Activated CD8-positive, alpha-beta memory T cell treated with anti-CD3 and anti-CD28 coated beads, Interleukin-2, amount 50 U/mL, for 48 hours (primary cell): ENCODE measurements around the gene CGREF1.
"Not testable (repeated sequence)": the region's sequence is repeated elsewhere in the genome, so short reads cannot be mapped to it uniquely, and the experiment has no call there.

Source experiments
- DNase-seq: peaks from one replicate; pipeline ENCODE4 v3.0.0-alpha.2; 2020

CGREF1 gene

DNA sequence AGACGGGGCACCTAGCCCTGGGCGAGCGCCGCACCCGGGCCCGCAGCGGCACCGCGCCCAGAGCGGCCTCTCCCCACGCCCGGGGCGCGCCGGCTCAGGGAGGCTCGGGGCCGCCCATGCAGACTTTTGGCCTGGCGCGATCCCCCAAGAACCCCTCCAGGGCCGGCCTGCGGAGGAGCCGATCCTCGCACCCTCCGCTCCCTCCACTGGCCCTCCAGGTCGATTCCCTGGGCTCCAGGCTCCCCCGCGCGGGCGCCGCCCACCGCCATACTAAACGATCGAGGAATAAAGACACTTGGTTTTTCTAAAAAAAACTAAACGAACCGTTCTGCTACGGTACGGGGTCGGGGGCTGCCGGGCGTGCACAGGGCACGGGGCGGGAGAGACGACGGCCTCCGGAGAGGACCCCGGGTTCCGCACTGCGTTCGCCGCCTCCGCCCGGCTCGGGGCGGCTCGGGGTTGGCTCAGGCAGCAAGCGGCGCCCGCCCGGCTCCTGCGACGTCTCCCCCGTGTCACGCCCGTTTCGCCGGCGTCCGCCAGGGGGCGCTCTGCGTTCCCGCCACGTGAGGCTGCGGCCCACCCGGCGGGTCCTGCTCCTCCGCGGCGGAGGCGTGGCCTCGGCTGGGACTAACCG lies 32.7 kb downstream of the CGREF1 start:
- DNase-seq: peak; percentile 100

DNA sequence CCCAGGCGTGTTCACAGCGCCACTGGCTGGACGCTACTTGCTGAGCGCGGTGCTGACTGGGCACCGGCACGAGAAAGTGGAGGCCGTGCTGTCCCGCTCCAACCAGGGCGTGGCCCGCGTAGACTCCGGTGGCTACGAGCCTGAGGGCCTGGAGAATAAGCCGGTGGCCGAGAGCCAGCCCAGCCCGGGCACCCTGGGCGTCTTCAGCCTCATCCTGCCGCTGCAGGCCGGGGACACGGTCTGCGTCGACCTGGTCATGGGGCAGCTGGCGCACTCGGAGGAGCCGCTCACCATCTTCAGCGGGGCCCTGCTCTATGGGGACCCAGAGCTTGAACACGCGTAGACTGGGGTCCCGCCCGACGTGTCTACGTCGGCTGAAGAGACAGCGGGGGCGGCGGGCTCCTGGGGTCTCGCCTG lies 33.2 kb downstream of the CGREF1 start:
- DNase-seq: peak; percentile 77

- DNase-seq: no peak
Observed at GRCh38 chr2:27085062-27085672, 33.8 kb downstream of the CGREF1 start.

DNA sequence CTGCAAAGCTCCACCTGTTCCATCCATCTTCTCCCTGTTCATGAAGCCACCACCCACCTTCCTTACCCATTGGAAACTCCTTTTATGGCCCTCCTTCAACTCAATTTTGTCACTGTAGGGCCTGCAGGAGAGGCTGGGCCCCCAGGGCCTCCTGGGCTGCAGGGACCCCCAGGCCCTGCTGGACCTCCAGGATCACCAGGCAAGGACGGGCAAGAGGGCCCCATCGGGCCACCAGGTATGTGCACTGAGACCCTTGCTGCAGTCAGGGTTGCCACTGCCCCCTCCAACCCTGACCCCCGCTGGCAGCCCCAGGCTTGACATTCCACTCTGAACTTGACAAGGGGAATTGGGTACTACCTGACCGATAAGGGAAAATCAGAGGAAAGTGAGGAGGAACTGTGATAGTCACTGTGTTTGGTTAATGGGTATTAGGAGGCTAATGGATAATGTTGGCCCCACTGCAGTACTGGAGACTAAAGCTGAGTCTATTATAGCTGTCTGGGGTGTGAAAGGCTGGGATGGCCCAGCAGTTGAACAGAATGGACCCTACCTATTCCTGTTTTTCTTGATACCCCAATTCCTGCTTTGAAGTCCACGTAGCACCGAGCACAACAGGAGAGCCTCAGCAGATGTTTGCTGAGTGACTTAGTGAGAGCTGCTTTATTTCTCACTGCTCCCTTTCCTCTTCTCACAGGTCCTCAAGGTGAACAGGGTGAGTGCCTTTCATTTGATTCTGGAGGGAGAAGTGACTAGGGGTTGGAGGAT lies 34.4 kb downstream of the CGREF1 start:
- DNase-seq: no peak

- DNase-seq: no peak
Observed at GRCh38 chr2:27083410-27084296, 35.3 kb downstream of the CGREF1 start.

- no peak for DNase-seq
Observed at GRCh38 chr2:27082773-27083409, 36.0 kb downstream of the CGREF1 start.

- DNase-seq: no peak
Observed at GRCh38 chr2:27081984-27082772, 36.8 kb downstream of the CGREF1 start.

DNA sequence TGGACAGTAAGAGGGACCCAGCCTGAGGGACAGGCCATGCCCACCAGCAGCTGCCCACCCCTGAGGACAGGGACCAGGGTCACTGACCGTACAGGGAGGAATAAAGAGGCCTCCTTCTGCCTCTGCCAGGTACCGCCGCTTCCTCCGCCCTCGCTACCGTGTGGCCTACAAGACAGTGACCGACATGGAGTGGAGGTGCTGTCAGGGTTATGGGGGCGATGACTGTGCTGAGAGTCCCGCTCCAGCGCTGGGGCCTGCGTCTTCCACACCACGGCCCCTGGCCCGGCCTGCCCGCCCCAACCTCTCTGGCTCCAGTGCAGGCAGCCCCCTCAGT lies 38.4 kb downstream of the CGREF1 start:
- no peak for DNase-seq

DNA sequence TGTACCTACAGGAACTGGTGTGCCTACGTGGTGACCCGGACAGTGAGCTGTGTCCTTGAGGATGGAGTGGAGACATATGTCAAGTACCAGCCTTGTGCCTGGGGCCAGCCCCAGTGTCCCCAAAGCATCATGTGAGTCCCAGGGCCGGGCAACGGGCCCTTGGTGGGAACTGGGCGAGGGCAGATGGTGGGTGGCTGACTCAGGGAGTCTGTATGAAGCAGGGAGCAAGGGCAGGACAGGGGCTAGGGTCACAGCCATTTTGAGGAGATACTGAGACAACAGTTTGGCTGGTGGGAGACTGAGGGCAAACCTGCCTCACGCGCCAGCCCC lies 38.8 kb downstream of the CGREF1 start:
- DNase-seq: no peak

- DNase-seq: no peak
Observed at GRCh38 chr2:27079233-27080139, 39.4 kb downstream of the CGREF1 start.

DNA sequence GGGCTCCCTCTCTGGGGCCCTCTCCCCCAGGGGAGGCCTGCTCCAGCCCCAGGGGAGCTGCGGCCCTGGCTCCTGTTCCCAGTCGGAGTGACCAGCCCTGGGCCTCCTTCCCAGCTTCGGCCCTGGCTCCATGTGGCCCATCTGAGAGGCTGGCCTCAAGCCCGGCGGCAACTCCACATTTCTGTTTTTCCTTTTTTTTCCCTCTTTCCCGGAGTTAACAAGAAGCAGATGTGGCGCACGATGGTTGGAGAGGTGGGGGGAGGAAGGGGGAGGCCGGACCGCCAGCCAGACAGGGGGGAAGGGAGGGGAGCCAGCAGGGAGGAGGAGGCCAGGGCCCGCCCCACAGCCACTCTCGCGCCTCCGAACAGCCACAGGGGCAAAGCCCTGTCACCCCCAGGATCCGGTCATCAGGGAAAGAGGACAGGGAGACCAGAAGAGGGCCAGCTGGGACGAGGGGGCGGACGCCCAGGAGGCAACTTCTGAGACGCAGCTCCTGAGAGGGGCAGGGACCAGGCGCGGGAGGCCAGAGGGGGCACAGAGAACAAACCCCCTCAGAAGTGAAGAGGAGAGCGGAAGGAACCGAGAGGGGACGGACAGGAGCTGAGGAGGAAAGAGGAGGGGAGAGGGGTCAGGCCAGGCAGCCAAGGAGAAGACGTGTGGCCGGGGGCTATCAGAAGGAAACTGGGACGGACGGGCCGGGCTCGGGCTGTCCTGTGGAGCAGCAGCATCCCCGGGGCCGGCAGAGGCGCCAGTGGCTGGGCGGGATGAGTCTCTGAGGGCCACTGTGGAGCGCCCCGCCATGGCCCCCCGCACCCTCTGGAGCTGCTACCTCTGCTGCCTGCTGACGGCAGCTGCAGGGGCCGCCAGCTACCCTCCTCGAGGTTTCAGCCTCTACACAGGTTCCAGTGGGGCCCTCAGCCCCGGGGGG lies 40.4 kb downstream of the CGREF1 start, which contains the start of gene EMILIN1:
TSS of gene EMILIN1 (plus strand) at position 349 of the 928 bp plus-strand sequence. CDS start at position 800, 451 bp downstream.
- DNase-seq: no peak

DNA sequence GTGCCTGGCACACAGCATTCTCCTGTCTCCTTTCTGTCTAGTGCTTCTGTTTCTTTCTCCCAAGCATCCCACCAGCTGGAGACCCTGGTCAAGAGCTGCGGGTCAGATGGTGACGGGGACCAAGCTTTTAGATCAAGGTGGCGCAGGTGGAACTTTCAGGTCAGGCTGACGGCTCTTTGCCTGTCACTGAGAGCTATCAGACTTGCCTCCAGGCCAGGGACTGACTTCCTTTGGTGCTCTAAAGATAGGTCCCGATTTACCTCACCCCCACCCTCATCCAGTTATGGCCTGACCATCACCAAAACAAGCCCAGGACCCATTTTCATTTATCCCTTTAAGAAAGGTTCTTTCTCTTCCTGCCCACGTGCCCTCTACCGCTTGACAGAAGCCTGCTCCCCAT lies 41.7 kb downstream of the CGREF1 start:
- no peak for DNase-seq

DNA sequence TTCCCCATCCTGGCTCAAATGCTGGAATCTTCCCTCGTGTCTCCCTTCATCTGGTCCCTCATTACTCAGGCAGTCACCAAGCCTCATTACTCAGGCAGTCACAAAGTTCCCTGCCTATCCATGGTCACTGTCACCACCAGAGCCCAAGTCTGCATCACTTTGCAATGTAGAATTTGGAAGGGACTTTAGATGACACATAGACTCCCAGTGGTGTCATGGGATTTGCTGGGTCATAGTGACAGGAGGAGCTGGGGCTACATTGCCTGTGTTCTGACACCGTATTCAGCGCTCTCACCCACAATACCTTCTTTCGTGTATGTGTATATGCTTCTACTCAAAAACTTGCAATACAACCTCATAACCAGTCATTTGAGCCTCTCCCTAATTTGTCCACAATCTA lies 42.6 kb downstream of the CGREF1 start:
- DNase-seq: no peak

GRCh38 chr2:27075566-27075871 lies 43.4 kb downstream of the CGREF1 start:
- DNase-seq: not testable (repeated sequence)

GRCh38 chr2:27074738-27075565 lies 44.0 kb downstream of the CGREF1 start:
- no peak for DNase-seq

DNA sequence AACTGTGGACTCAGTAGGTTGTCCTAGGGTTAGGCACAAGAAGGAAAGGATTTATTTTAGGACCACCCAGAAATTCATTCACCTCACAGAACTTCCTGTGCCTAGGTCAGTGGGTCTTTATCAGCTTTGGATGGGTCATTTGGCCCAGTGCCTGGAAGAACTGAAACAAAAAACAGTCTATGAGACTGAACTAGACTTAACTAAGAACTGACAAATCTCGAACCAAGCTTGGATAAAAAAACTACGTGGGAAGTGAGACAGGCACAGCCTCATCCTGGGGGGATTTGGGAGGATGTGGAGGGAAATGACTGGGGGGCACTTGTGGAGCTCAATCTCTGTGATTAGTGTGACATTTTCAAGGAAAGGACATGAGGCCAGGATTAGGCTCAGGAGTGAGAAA lies 45.1 kb downstream of the CGREF1 start:
- no peak for DNase-seq

DNA sequence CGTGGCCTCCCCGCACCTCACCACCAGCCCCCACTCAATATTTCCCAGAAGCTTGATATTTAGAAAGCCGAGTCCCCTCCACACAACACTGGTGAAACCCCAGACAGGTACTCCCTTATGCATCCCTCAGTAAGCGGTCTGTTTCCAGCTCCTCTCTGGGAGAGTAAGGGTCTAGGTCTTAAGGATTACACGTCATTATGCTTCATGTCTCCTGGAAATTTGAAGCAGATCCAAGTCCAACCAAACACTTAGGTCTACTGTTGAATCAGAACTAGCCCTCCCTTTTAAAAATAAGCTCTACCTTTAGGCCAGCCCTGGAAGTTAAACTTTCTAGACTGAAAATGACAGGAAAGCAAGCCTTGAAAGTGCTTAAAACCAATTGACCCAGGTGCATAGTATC lies 46.0 kb downstream of the CGREF1 start:
- no peak for DNase-seq

- DNase-seq: no peak
Observed at GRCh38 chr2:27071990-27072830, 46.7 kb downstream of the CGREF1 start.
